AG10803 (cell line): ENCODE data around the gene CBX8.

Experiments
- DNase-seq: peaks from one replicate; pipeline ENCODE4 v3.0.0; 2010; ENCODE audit warnings: low read depth
- H3K4me3 ChIP-seq: 2 replicates; pipeline ENCODE4 v1.5.1; 2011; ENCODE audit warnings: mild to moderate bottlenecking, low read length, control low read depth
- CTCF ChIP-seq: conservative IDR thresholded peaks from 2 replicates; pipeline ENCODE4 v1.5.1; 2011; ENCODE audit warnings: mild to moderate bottlenecking, low read length, control low read depth, inconsistent platforms

CBX8 gene

GRCh38 chr17:79830763-79831264, 33.9 kb upstream of the CBX8 start:
- no peak overlapping the region for H3K4me3 ChIP-seq
- DNase-seq: no peak
- no peak for TF ChIP-seq CTCF

GRCh38 chr17:79830303-79830702, 33.4 kb upstream of the CBX8 start:
- no peak for TF ChIP-seq CTCF
- no peak overlapping the region for H3K4me3 ChIP-seq
- no peak for DNase-seq

GRCh38 chr17:79829457-79829856, 32.6 kb upstream of the CBX8 start:
- H3K4me3 ChIP-seq: no peak overlapping the region
- no peak for DNase-seq
- TF ChIP-seq CTCF: no peak

GRCh38 chr17:79829004-79829403, 32.1 kb upstream of the CBX8 start:
- H3K4me3 ChIP-seq: no peak overlapping the region
- TF ChIP-seq CTCF: no peak
- DNase-seq: no peak

- TF ChIP-seq CTCF: no peak
- no peak for DNase-seq
- H3K4me3 ChIP-seq: no peak overlapping the region
These were observed 30.1 kb upstream of the CBX8 start for GRCh38 chr17:79826841-79827578.

GRCh38 chr17:79826204-79826680, 29.4 kb upstream of the CBX8 start:
- no peak for DNase-seq
- no peak for TF ChIP-seq CTCF
- no peak overlapping the region for H3K4me3 ChIP-seq

- H3K4me3 ChIP-seq: no peak overlapping the region
- no peak for TF ChIP-seq CTCF
- DNase-seq: no peak
These were observed 28.7 kb upstream of the CBX8 start for GRCh38 chr17:79825580-79825921.
